Fibroblast of pulmonary artery (primary cell): ENCODE measurements around the gene FYTTD1.

Experiments used
- DNase-seq: peaks from one replicate; pipeline ENCODE4 v3.0.0-alpha.2; 2010; ENCODE audit warnings: low read depth
- H3K4me3 ChIP-seq: replicated peaks from 2 replicates; pipeline ENCODE4 v1.5.1; 2011; ENCODE audit warnings: low read depth, mild to moderate bottlenecking, control low read depth, low read length, moderate library complexity
- CTCF ChIP-seq: IDR thresholded peaks from 2 replicates; pipeline ENCODE4 v1.5.1; 2011; ENCODE audit warnings: mild to moderate bottlenecking, control low read depth, low read length, inconsistent platforms; ENCODE audit errors: missing control alignments

Gene FYTTD1

GRCh38 chr3:197791892-197792647, 42.4 kb downstream of the FYTTD1 start:
- H3K4me3 ChIP-seq, result peak overlapping the region; percentile 86
- DNase-seq, result peak; percentile 44
- no peak for TF ChIP-seq CTCF

GRCh38 chr3:197793247-197793646, 43.6 kb downstream of the FYTTD1 start:
- peak; percentile 50 for DNase-seq
- no peak overlapping the region for H3K4me3 ChIP-seq
- TF ChIP-seq CTCF, result no peak

GRCh38 chr3:197794115-197794514, 44.4 kb downstream of the FYTTD1 start:
- H3K4me3 ChIP-seq, result no peak overlapping the region
- no peak for TF ChIP-seq CTCF

GRCh38 chr3:197795200-197795599, 45.5 kb downstream of the FYTTD1 start:
- no peak for TF ChIP-seq CTCF
- H3K4me3 ChIP-seq, result no peak overlapping the region
- peak; percentile 89 for DNase-seq

More at GRCh38 chr3:197794115-197794514, 44.4 kb downstream of the FYTTD1 start:
- no peak for DNase-seq

- DNase-seq, result no peak
- no peak overlapping the region for H3K4me3 ChIP-seq
- no peak for TF ChIP-seq CTCF
These were observed 46.4 kb downstream of the FYTTD1 start for GRCh38 chr3:197796087-197796486.

GRCh38 chr3:197798863-197799262, 49.2 kb downstream of the FYTTD1 start:
- no peak overlapping the region for H3K4me3 ChIP-seq
- TF ChIP-seq CTCF, result no peak
- DNase-seq, result no peak

- no peak overlapping the region for H3K4me3 ChIP-seq
- peak; percentile 46 for DNase-seq
- TF ChIP-seq CTCF, result no peak
These were observed 50.7 kb downstream of the FYTTD1 start for GRCh38 chr3:197800379-197800778.
